H1 (cell line): ENCODE results near the gene ENTREP1. TPM values are rescaled to one million over a fixed set of nuclear protein-coding genes. Genes with fewer than 3 reads are reported as not detected.

ENCODE experiments used
- CTCF ChIA-PET: fragments of 300-600 bp; sonication (Branson Sonifier 250); formaldehyde crosslinking; loops from one replicate; lab custom pipeline; 2021; ENCODE audit not compliant: partially characterized antibody; lab: Charles Lee
- POLR2A ChIA-PET: fragments of 300-600 bp; sonication (Branson Sonifier 250); formaldehyde crosslinking; loops from one replicate; lab custom pipeline; 2021; ENCODE audit warnings: inconsistent platforms; ENCODE audit not compliant: partially characterized antibody; lab: Charles Lee
- DNase-seq, 2 experiments: peaks; one replicate each; pipeline versions ENCODE4 v3.0.0 to v3.0.0-alpha.2; 2010 to 2022; ENCODE audit warnings: low spot score in 2 of 2, low read depth in 1 of 2, mixed read lengths in 1 of 2
- FAIRE-seq: peaks from 2 replicates; lab custom pipeline; 2011; peaks lifted over from hg19 to GRCh38; lab: Jason Lieb, UNC
- H2AFZ ChIP-seq: 2 replicates; pipeline ENCODE4 v1.8.1; 2012; ENCODE audit warnings: low read length, inconsistent platforms
- H2AK5ac ChIP-seq: 2 replicates; pipeline ENCODE4 v1.6.1; 2013; ENCODE audit warnings: low read depth, low read length
- H2BK120ac ChIP-seq: replicated peaks from 2 replicates; pipeline ENCODE3; 2013; ENCODE audit warnings: low read depth, low read length, inconsistent platforms
- H2BK12ac ChIP-seq: 2 replicates; pipeline ENCODE4 v1.6.1; 2013; ENCODE audit warnings: low read depth, low read length
- H2BK15ac ChIP-seq: 2 replicates; pipeline ENCODE4 v1.6.1; 2013; ENCODE audit warnings: low read length
- H2BK20ac ChIP-seq: 2 replicates; pipeline ENCODE4 v1.6.1; 2013; ENCODE audit warnings: low read length
- H2BK5ac ChIP-seq: 2 replicates; pipeline ENCODE4 v1.6.1; 2013; ENCODE audit warnings: low read depth, low read length
- H3K14ac ChIP-seq: 2 replicates; pipeline ENCODE4 v1.6.1; 2013; ENCODE audit warnings: inconsistent platforms; ENCODE audit not compliant: insufficient read length
- H3K18ac ChIP-seq: 2 replicates; pipeline ENCODE4 v1.6.1; 2013; ENCODE audit warnings: low read length; ENCODE audit errors: extremely low read depth
- H3K23ac ChIP-seq: 2 replicates; pipeline ENCODE4 v1.6.1; 2013; ENCODE audit warnings: inconsistent platforms; ENCODE audit not compliant: insufficient read length
- H3K23me2 ChIP-seq: 2 replicates; pipeline ENCODE4 v1.6.1; 2013; ENCODE audit warnings: low read depth, low read length
- H3K27ac ChIP-seq: 2 replicates; pipeline ENCODE4 v1.6.1; 2011; ENCODE audit warnings: low read depth, low read length, inconsistent platforms
- H3K27me3 ChIP-seq, 4 experiments: replicated peaks in 1 of 4; 1 replicate in 1 of 4; 2 replicates in 3 of 4; pipeline versions ENCODE4 v1.6.1 to v1.8.1; 2011 to 2013; ENCODE audit warnings: low read length in 3 of 4, mild to moderate bottlenecking in 3 of 4, inconsistent platforms in 2 of 4, mixed read lengths in 2 of 4, moderate library complexity in 1 of 4; ENCODE audit not compliant: control insufficient read depth in 3 of 4, insufficient read depth in 3 of 4; ENCODE audit errors: extremely low read depth in 1 of 4
- H3K36me3 ChIP-seq, 4 experiments: 2 replicates each; pipeline versions ENCODE4 v1.6.1 to v1.8.1; 2011 to 2013; ENCODE audit warnings: mild to moderate bottlenecking in 4 of 4, low read length in 3 of 4, moderate library complexity in 2 of 4, control low read depth in 1 of 4, inconsistent platforms in 1 of 4; ENCODE audit not compliant: insufficient read depth in 4 of 4, control insufficient read depth in 2 of 4
- H3K4ac ChIP-seq: replicated peaks from 2 replicates; pipeline ENCODE3; 2013; ENCODE audit warnings: low read length, low read depth, mixed read lengths, inconsistent platforms; ENCODE audit not compliant: insufficient read length
- H3K4me1 ChIP-seq, 4 experiments: replicated peaks in 1 of 4; 1 replicate in 1 of 4; 2 replicates in 3 of 4; pipeline versions ENCODE4 v1.6.1 to v1.8.1; 2011 to 2013; ENCODE audit warnings: low read length in 3 of 4, inconsistent platforms in 2 of 4, mixed read lengths in 1 of 4; ENCODE audit not compliant: insufficient read depth in 4 of 4, control insufficient read depth in 3 of 4
- H3K4me2 ChIP-seq, 2 experiments: 2 replicates each; pipeline versions ENCODE4 v1.6.1 to v1.8.1; 2011 to 2013; ENCODE audit warnings: low read depth in 2 of 2, low read length in 2 of 2, control low read depth in 1 of 2, inconsistent platforms in 1 of 2, mild to moderate bottlenecking in 1 of 2; ENCODE audit not compliant: insufficient read depth in 1 of 2
- H3K4me3 ChIP-seq, 4 experiments: fragments of 200-600, 300-600 bp in 1 of 4; sonication (generic), shearing (Covaris generic), sonication (Bioruptor Twin) in 1 of 4; 2 replicates each; pipeline versions ENCODE4 v1.5.1 to v1.8.1; 2011 to 2016; ENCODE audit warnings: low read length in 4 of 4, low read depth in 3 of 4, control low read depth in 2 of 4, inconsistent platforms in 2 of 4, mild to moderate bottlenecking in 2 of 4, mixed read lengths in 1 of 4, moderate library complexity in 1 of 4; ENCODE audit not compliant: insufficient read depth in 2 of 4; ENCODE audit errors: extremely low read depth in 1 of 4
- H3K56ac ChIP-seq: replicated peaks from 2 replicates; pipeline ENCODE3; 2013; ENCODE audit warnings: low read depth, mild to moderate bottlenecking, mixed read lengths, low read length, inconsistent platforms; ENCODE audit not compliant: insufficient read length
- H3K79me1 ChIP-seq: 2 replicates; pipeline ENCODE4 v1.6.1; 2013; ENCODE audit warnings: low read depth, low read length, control low read depth
- H3K79me2 ChIP-seq, 2 experiments: 2 replicates each; pipeline versions ENCODE4 v1.6.1 to v1.8.1; 2012 to 2013; ENCODE audit warnings: low read length in 2 of 2, mild to moderate bottlenecking in 2 of 2, inconsistent platforms in 1 of 2; ENCODE audit not compliant: insufficient read depth in 2 of 2, control insufficient read depth in 1 of 2
- H3K9ac ChIP-seq, 4 experiments: replicated peaks in 1 of 4; 1 replicate in 1 of 4; 2 replicates in 3 of 4; pipeline versions ENCODE4 v1.6.1 to v1.8.1; 2011 to 2013; ENCODE audit warnings: low read depth in 3 of 4, low read length in 3 of 4, control low read depth in 2 of 4, mild to moderate bottlenecking in 2 of 4, moderate library complexity in 2 of 4, inconsistent platforms in 1 of 4; ENCODE audit errors: extremely low read depth in 1 of 4
- H3K9me3 ChIP-seq, 2 experiments: 2 replicates each; pipeline versions ENCODE4 v1.6.1 to v1.8.1; 2012 to 2013; ENCODE audit warnings: mild to moderate bottlenecking in 2 of 2, moderate library complexity in 2 of 2, control low read depth in 1 of 2, inconsistent platforms in 1 of 2, low read depth in 1 of 2, low read length in 1 of 2, mixed read lengths in 1 of 2; ENCODE audit not compliant: insufficient read depth in 2 of 2
- H4K20me1 ChIP-seq, 2 experiments: replicated peaks in 1 of 2; 2 replicates each; pipeline versions ENCODE3 to v1.8.1; 2011 to 2013; ENCODE audit warnings: inconsistent platforms in 2 of 2, low read length in 2 of 2, mild to moderate bottlenecking in 1 of 2; ENCODE audit not compliant: insufficient read depth in 2 of 2, control insufficient read depth in 1 of 2
- H4K5ac ChIP-seq: 2 replicates; pipeline ENCODE4 v1.6.1; 2013; ENCODE audit warnings: low read length, low read depth, mixed read lengths, inconsistent platforms; ENCODE audit not compliant: insufficient read length
- H4K8ac ChIP-seq: 2 replicates; pipeline ENCODE4 v1.8.0; 2013; ENCODE audit warnings: mild to moderate bottlenecking, moderate library complexity, low read length, inconsistent platforms; ENCODE audit not compliant: insufficient read depth; ENCODE audit errors: extremely low read depth
- H4K91ac ChIP-seq: replicated peaks from 2 replicates; pipeline ENCODE3; 2013; ENCODE audit warnings: low read length, mixed read lengths, inconsistent platforms; ENCODE audit not compliant: insufficient read length
- BACH1 ChIP-seq: IDR thresholded peaks from 2 replicates; pipeline ENCODE4 v1.6.1; 2012; ENCODE audit warnings: low read length, improper control_type of control experiment
- CREB1 ChIP-seq: IDR thresholded peaks from 2 replicates; pipeline ENCODE4 v1.6.1; 2012; ENCODE audit warnings: inconsistent platforms
- EGR1 ChIP-seq: IDR thresholded peaks from 2 replicates; pipeline ENCODE4 v1.6.1; 2011; ENCODE audit warnings: low read depth, low read length, borderline replicate concordance
- HDAC6 ChIP-seq: IDR thresholded peaks from one replicate; pipeline ENCODE4 v1.7.1; 2012; ENCODE audit warnings: low read depth, mild to moderate bottlenecking, inconsistent platforms, low read length, moderate library complexity
- KDM1A ChIP-seq: fragments of 200-600, 300-600 bp; sonication (generic); IDR thresholded peaks from 2 replicates; pipeline ENCODE4 v1.7.1; 2016; ENCODE audit warnings: mild to moderate bottlenecking, low read length, borderline replicate concordance
- KDM4A ChIP-seq: IDR thresholded peaks from one replicate; pipeline ENCODE4 v1.7.1; 2012; ENCODE audit warnings: low read depth, mild to moderate bottlenecking, moderate library complexity, low read length, inconsistent platforms; ENCODE audit not compliant: severe bottlenecking
- MAFK ChIP-seq: IDR thresholded peaks from 2 replicates; pipeline ENCODE4 v1.6.1; 2012; ENCODE audit warnings: low read depth, mild to moderate bottlenecking, improper control_type of control experiment, low read length
- RFX5 ChIP-seq: IDR thresholded peaks from 2 replicates; pipeline ENCODE4 v1.6.1; 2011; ENCODE audit warnings: low read depth, low read length, improper control_type of control experiment, borderline replicate concordance
- SIX5 ChIP-seq: IDR thresholded peaks from 2 replicates; pipeline ENCODE4 v1.6.1; 2011; ENCODE audit warnings: mild to moderate bottlenecking, low read depth, low read length
- SP4 ChIP-seq: IDR thresholded peaks from 2 replicates; pipeline ENCODE4 v1.6.1; 2012; ENCODE audit warnings: low read length, inconsistent platforms
- TAF7 ChIP-seq: optimal IDR thresholded peaks from 2 replicates; pipeline ENCODE3; 2011; ENCODE audit warnings: low read depth, mild to moderate bottlenecking, inconsistent platforms, low read length, moderate library complexity, borderline replicate concordance
- TEAD4 ChIP-seq: IDR thresholded peaks from 2 replicates; pipeline ENCODE4 v1.6.1; 2012; ENCODE audit warnings: low read depth, low read length, inconsistent platforms, mixed read lengths
- YY1 ChIP-seq: IDR thresholded peaks from 2 replicates; pipeline ENCODE4 v1.6.1; 2011; ENCODE audit warnings: low read depth, mild to moderate bottlenecking, low read length
- WGBS, 2 experiments: shearing (Covaris generic) in 1 of 2; methylation state at CpG; one replicate each; pipeline versions ENCODE4 v1.1.6 to v1.1.7; 2013 to 2015; ENCODE audit warnings: low lambda C conversion rate in 2 of 2, mixed read lengths in 2 of 2, inconsistent platforms in 1 of 2, low coverage in 1 of 2, missing lambda C conversion rate in 1 of 2; ENCODE audit not compliant: insufficient replicate concordance in 2 of 2, insufficient coverage in 1 of 2, insufficient read length in 1 of 2; ENCODE audit errors: extremely low coverage in 1 of 2, missing lambda C conversion rate in 1 of 2; 5-methylcytosine and 5-hydroxymethylcytosine counted together
- polyA plus RNA-seq, 7 experiments: library from polyadenylated mRNA; depleted of rRNA in 3 of 7; stranded (reverse) in 5 of 7; unstranded in 2 of 7; fragments of >200 nt in 5 of 7; fragments of 200-250 nt in 2 of 7; gene quantifications; 1 replicate in 5 of 7; 2 replicates in 1 of 7; 4 replicates in 1 of 7; pipeline versions ENCODE4 v1.2.1 to v1.2.3, GENCODE V29; 2011 to 2013; ENCODE audit warnings: missing spikeins in 2 of 7, mixed read lengths in 2 of 7
- total RNA-seq: library from RNA; stranded (reverse); fragmentation: NEBNext Ultra II Directional; extraction: Animal tissue kit (Norgen Biotek cat#: 25700); gene quantifications from 2 replicates; pipeline ENCODE4 v1.2.1, GENCODE V29; 2021

Gene ENTREP1
- total and polyA plus RNA-seq, 2 of the 8 experiments (the other 6 are each of a cell fraction or from before 2014, with no cell fraction given): 15.3 to 25.0 TPM

DNA sequence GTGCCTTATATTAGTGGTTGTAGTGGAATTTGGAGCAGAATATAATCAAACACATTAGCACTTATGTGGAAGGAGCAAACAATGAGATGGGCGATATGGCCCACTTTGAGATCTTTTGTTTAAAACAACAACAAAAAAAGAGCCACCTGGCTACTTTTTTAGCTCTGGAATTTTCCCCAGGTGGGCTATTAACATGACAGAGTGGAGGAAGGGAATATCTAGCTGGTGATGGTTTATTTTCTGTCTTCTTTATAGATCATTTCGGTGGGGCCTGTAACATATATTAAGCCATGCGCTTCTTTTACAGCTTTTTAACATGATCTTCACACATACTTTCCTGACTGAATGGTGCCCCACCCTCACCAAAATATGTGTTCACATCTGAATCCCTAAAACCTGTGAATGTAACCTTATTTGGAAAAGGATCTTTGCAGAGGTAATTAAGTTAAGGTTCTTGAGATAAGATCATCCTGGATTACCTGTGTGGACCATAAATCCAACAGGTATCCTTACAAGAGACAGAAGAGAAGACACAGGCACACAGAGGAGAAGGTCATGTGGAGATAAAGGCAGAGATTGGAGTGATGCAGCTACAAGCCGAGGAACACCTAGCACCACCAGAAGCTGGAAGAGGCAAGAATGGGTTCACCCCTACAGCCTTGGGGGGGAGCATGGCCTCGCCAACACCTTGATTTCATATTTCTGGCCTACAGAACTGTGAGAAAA, 16.6 kb upstream of the ENTREP1 start:
- Histone ChIP-seq H3K18ac (peak overlapping the region; percentile 63; the same call in 1 of the 2 replicates), H2AK5ac (peak overlapping the region; percentile 91), H3K23ac (no peak overlapping the region), H3K4me2 (peak overlapping the region; percentile 27 to 49; a peak in 3 of 4 replicates), H3K4me1 (peaks cover 2 to 9% (median 6%) of the 10 kb centered on the region in 4 experiments; a peak in 5 of 7 replicates), H3K14ac (no peak overlapping the region), H3K27me3 (no peaks in the 10 kb centered on the region), H3K9ac (peak overlapping the region in 1 of 4 experiments; percentile 5; a peak in 1 of 7 replicates), H3K79me2 (no peaks in the 10 kb centered on the region), H3K9me3 (peaks cover 17 to 20% of the 10 kb centered on the region in 2 experiments), H4K20me1 (no peaks in the 10 kb centered on the region), H4K91ac (peak overlapping the region; percentile 97), H3K36me3 (peaks cover 0 to 13% (median 0%) of the 10 kb centered on the region in 4 experiments; a peak in 3 of 8 replicates), H3K23me2 (no peaks in the 10 kb centered on the region), H2BK15ac (no peak overlapping the region), H4K8ac (no peak overlapping the region), H2BK20ac (peak overlapping the region; percentile 98; the same call in 1 of the 2 replicates), H2BK12ac (peak overlapping the region; percentile 88), H2BK5ac (peak overlapping the region; percentile 100), H2AFZ (no peak overlapping the region), H3K27ac (peak overlapping the region; percentile 89), H4K5ac (peak overlapping the region; percentile 89), H3K4ac (peak overlapping the region; percentile 88), H2BK120ac (peak overlapping the region; percentile 95), H3K56ac (peak overlapping the region; percentile 43), H3K79me1 (no peaks in the 10 kb centered on the region), H3K4me3 (peak overlapping the region in 1 of 4 experiments; percentile 19; a peak in 1 of 8 replicates)
- no peak for DNase-seq
- ChIA-PET POLR2A (interaction anchor here (0.6 to 3.7 kb wide), 28 partner anchors 11 to 273 kb away, joined by 3 to 48 read pairs (median 4); partner anchors contain the start of genes ENTREP1 and FXN), CTCF (interaction anchor here (0.7 to 4.8 kb wide), 5 partner anchors 9 to 30 kb away, joined by 3 to 24 read pairs (median 3); no protein-coding TSS in a partner anchor)
- FAIRE-seq: no peak
- WGBS, 2 experiments: 50% methylated on average over 5 of the region's 5 CpGs; no CpG with 5 or more reads in 1 of the 2 experiments
- no peak for TF ChIP-seq RFX5
- no peak for TF ChIP-seq HDAC6
- TF ChIP-seq BACH1: no peak
- no peak for TF ChIP-seq SP4
- no peak for TF ChIP-seq YY1
- TF ChIP-seq KDM1A: 0 out of 2 replicates have a peak, but pooled peaks have one; percentile 10
- no peak for TF ChIP-seq EGR1
- TF ChIP-seq MAFK: no peak
- TF ChIP-seq CREB1: no peak
- no peak for TF ChIP-seq SIX5
- TF ChIP-seq TAF7: peak; percentile 92
- TF ChIP-seq TEAD4: no peak
- TF ChIP-seq KDM4A: no peak
